Activated T-helper 1 cell treated with anti-CD3 and anti-CD28 coated beads, Interleukin-12 subunit alpha, Interleukin-12 subunit beta, Interleukin-2, Interleukin-4 antibody, amounts not matched to agents 30 ng/mL and 10 ng/mL and 1 ng/mL, durations not matched to agents 14 hours and 24 hours and 36 hours (primary cell): Measurements from ENCODE around the gene GRM7. TPM values are rescaled to one million over a fixed set of nuclear protein-coding genes. Genes with fewer than 3 reads are reported as not detected.

Source experiments
- DNase-seq: peaks from one replicate; pipeline ENCODE4 v3.0.0; 2021; ENCODE audit warnings: low spot score
- H3K27ac Mint-ChIP-seq: one replicate; pipeline ENCODE4 v1.8.0; 2021; ENCODE audit warnings: mild to moderate bottlenecking, mixed read lengths
- H3K27me3 Mint-ChIP-seq: one replicate; pipeline ENCODE4 v1.8.0; 2022; ENCODE audit warnings: mild to moderate bottlenecking, moderate library complexity, mixed read lengths; ENCODE audit not compliant: insufficient read depth
- H3K36me3 Mint-ChIP-seq: one replicate; pipeline ENCODE4 v1.8.0; 2021; ENCODE audit warnings: low read depth, mixed read lengths
- H3K4me1 Mint-ChIP-seq: one replicate; pipeline ENCODE4 v1.8.0; 2021; ENCODE audit warnings: low read depth, mixed read lengths
- H3K4me3 Mint-ChIP-seq: one replicate; pipeline ENCODE4 v1.8.0; 2021; ENCODE audit warnings: mild to moderate bottlenecking, moderate library complexity, mixed read lengths
- H3K9me3 Mint-ChIP-seq: one replicate; pipeline ENCODE4 v1.8.0; 2021; ENCODE audit warnings: mixed read lengths
- intact Hi-C: fragments of 100-400 bp; cut with micrococcal nuclease; formaldehyde crosslinking; loops from one replicate; pipeline ENCODE4 v1.15.1; 2024
- total RNA-seq: library from RNA; stranded (reverse); gene quantifications from 2 replicates; pipeline ENCODE4 v1.2.3, GENCODE V29; 2022

Gene GRM7
- total RNA-seq, 1 donor from 2014 or later = not detected

DNA sequence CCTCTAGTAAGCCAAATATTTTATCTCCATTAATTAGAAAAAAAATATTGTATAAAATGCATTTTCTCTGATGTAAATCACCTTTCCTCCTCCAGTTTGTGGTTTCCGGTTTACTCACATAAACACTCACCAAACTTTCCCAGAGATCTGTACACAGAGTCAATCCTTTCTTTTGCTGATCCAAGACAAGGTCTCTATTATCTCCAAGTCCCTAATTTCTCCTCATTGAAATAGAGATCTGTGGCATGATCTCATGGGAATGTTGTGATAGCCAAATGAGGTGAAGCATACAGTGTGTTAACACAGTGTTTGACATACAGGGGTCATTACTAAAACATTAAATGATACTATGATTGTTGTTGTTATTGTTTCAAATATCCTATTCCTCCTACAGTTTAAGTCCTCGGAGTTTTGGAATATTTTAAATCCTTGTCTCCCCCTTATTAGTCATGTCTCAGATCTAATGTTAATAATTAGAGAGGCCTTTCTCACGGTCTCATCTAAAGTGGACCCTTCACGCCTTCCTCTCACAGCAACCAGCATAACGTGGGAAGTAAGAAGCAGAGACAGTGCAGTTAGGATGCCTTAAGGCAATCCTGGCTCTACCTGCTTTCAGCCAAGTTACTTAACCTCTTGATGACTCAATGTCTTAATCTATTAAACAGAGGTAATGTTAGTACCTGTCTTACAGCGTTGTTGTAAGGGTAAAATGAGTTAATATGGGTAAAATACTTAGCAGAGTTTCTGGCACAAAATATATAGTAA is 333.3 kb downstream of the GRM7 start:
- intact Hi-C loops = no loop called here
- Mint-ChIP-seq H3K27me3 (no peaks in the 10 kb centered on the region), H3K4me1 (no peaks in the 10 kb centered on the region), H3K27ac (no peak overlapping the region), H3K4me3 (no peak overlapping the region), H3K9me3 (no peaks in the 10 kb centered on the region), H3K36me3 (no peaks in the 10 kb centered on the region)
- DNase-seq = no peak

DNA sequence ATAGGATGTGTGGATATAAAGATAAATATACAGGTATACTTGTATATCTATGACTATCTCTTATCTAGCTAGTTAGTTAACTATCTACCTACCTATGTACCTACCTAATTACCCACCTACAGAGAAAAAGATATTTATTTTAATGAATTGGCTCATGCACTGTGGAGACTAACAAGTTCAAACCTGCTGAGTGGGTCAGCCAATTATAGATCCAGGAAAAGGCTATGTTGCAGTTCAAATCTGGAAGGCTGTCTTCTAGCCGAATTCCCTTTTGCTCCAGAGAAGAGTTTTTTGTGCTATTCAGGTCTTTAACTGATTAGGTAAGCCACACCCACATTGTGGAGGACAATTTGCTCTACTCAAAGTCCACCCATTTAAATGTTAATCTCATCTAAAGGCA is 335.0 kb downstream of the GRM7 start:
- Mint-ChIP-seq H3K27ac (no peak overlapping the region), H3K4me1 (no peaks in the 10 kb centered on the region), H3K27me3 (no peaks in the 10 kb centered on the region), H3K36me3 (no peaks in the 10 kb centered on the region), H3K4me3 (no peak overlapping the region), H3K9me3 (no peaks in the 10 kb centered on the region)
- intact Hi-C loops = no loop called here
- DNase-seq = no peak

DNA sequence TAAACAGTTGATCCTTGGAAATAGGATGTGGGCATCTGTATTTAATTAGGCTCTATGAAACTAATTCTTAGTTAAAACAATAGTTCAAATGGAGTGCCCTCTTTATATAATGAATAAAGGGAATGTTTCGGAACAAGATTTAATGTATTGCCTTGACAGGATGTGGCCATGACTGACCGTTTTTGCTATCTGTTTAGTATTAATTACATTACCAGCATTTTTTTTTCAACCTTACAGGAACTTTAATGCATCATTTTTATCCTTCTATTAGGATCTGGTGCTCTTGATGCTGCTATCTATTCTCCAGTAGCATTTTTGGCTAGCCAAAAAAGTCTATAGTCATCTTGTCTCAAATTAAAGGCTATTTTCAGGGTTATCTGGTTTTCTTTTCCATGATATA is 340.9 kb downstream of the GRM7 start:
- H3K4me1 Mint-ChIP-seq = no peaks in the 10 kb centered on the region
- no peaks in the 10 kb centered on the region for H3K27me3 Mint-ChIP-seq
- H3K36me3 Mint-ChIP-seq = no peaks in the 10 kb centered on the region
- DNase-seq = no peak
- intact Hi-C loops = no loop called here
- no peak overlapping the region for H3K27ac Mint-ChIP-seq
- H3K9me3 Mint-ChIP-seq = peaks cover 4% of the 10 kb centered on the region
- H3K4me3 Mint-ChIP-seq = no peak overlapping the region

DNA sequence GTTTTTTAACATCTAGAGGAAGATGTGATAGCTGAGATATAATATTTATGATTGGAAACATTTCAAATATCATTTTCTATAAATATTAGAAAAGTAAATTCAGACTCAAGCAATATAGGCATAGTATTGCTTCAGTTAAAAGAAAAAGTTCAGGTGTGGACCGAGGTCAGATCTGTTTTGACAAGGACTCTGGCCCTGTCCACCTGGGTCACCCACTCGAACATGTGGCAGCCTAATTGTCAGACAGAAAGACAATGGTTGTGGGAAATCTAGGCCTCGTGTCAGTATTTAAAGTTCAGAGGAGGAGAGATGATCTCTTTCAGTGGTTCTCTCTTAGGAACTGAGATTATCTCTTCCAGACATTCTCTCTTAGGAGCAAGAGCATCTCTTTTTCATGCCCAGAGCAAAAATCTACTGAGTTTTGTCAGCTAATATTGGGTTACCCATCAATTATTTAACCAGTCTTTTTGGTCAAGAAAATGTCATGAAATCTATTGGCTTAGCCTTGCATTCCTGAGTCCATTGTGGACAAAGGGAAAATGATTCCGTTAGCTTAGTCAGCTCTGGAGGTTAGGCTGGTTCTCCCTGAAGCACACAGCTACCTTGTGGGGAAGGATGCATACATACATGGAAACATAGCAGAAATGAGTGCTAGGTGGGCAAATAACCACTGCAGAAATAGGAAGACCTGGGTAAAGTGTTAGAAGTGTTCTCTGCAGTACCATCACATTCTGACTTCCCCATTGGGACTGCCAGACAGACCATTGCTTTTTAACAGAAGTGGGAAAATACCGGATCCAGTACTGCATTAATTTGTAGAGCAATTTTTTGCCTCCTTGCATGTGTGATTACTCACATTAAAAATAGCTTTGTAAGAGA is 343.3 kb downstream of the GRM7 start:
- no peak overlapping the region for H3K27ac Mint-ChIP-seq
- H3K4me3 Mint-ChIP-seq = no peak overlapping the region
- no peaks in the 10 kb centered on the region for H3K36me3 Mint-ChIP-seq
- no peaks in the 10 kb centered on the region for H3K27me3 Mint-ChIP-seq
- no peaks in the 10 kb centered on the region for H3K4me1 Mint-ChIP-seq
- peaks cover 9% of the 10 kb centered on the region for H3K9me3 Mint-ChIP-seq
- intact Hi-C loops = no loop called here
- no peak for DNase-seq

DNA sequence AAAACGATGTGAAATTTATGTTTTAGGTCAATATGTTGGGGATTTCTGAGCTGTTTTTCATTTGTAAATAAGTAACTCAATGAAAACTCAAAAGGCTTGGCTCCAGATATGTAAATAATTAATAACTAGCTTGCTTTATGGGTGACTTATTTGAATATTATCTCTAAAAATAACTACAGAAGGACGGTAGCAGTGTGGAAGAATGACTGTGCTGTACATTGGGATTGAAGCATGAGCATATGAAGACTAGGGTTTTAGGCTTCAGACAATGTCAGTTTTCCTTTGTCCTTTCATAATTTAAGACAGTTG is 343.9 kb downstream of the GRM7 start:
- intact Hi-C loops = no loop called here

DNA sequence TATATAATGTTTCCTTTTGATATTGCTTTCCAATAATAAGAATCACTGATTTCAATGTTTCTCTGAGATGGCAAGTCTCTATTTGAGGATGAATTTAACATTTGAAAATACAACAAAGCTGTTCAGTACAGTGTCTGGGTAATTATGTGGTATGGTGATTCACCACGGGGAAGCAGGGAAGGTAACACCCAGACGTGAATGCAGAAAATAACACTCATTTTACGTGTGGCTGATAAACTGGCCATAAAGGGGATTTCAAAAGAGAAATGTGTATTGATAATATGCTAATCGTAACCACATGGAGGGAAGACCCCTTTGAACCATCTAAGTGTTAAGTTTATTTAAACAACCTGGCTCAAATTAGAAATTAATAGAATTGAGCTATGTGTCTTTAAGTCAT is 344.6 kb downstream of the GRM7 start:
- no peaks in the 10 kb centered on the region for H3K27me3 Mint-ChIP-seq
- no peak for DNase-seq
- peaks cover 9% of the 10 kb centered on the region for H3K9me3 Mint-ChIP-seq
- no peaks in the 10 kb centered on the region for H3K36me3 Mint-ChIP-seq
- H3K4me3 Mint-ChIP-seq = no peak overlapping the region
- intact Hi-C loops = no loop called here
- H3K27ac Mint-ChIP-seq = no peak overlapping the region
- H3K4me1 Mint-ChIP-seq = no peaks in the 10 kb centered on the region

More for the DNA sequence above, 343.9 kb downstream of the GRM7 start:
- DNase-seq = no peak
- Mint-ChIP-seq H3K9me3 (peaks cover 9% of the 10 kb centered on the region), H3K4me1 (no peaks in the 10 kb centered on the region), H3K27me3 (no peaks in the 10 kb centered on the region), H3K27ac (no peak overlapping the region), H3K36me3 (no peaks in the 10 kb centered on the region), H3K4me3 (no peak overlapping the region)

DNA sequence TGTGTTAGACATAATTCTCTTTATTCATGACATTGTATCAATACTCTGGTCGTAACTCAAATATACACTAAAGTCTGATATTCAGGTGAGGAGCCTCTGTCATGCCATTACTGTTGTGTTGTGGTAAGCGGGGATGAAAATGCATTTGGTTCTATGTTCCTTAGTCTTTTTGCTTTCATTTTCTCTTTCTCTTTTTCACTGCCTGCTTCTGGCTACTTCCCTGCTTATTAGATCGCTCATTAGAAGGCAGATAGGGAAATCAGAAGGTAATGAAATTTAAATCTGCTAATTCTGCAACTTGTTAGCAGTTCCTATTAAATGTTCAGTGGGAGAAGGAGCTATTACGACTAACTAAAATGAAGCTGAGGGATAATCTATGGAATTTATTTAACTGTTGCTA is 345.0 kb downstream of the GRM7 start:
- Mint-ChIP-seq H3K27me3 (no peaks in the 10 kb centered on the region), H3K36me3 (no peaks in the 10 kb centered on the region), H3K9me3 (peaks cover 9% of the 10 kb centered on the region), H3K4me1 (no peaks in the 10 kb centered on the region), H3K27ac (no peak overlapping the region), H3K4me3 (no peak overlapping the region)
- intact Hi-C loops = no loop called here
- DNase-seq = no peak

DNA sequence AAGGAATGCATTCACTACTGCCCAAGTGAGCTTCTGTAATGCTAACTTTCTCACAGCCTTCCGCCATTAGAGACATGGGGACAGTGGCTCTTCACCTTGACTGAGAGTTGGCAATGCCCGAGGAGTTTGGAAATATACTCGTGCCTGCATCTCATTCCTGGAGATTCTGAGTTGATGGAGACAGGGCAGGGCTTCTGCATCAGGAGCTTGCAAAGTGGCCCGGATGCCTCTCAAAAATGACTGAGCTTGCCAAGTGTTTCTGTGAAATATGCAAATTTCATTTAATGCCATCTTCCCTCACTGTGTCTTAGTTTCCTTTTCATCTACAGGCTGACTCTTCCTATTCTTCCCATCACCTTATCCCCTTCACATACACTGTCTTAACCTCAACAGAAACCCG is 346.2 kb downstream of the GRM7 start:
- intact Hi-C loops = no loop called here
- Mint-ChIP-seq H3K36me3 (no peaks in the 10 kb centered on the region), H3K27ac (no peak overlapping the region), H3K27me3 (no peaks in the 10 kb centered on the region), H3K4me3 (no peak overlapping the region), H3K9me3 (peaks cover 9% of the 10 kb centered on the region), H3K4me1 (no peaks in the 10 kb centered on the region)
- no peak for DNase-seq

DNA sequence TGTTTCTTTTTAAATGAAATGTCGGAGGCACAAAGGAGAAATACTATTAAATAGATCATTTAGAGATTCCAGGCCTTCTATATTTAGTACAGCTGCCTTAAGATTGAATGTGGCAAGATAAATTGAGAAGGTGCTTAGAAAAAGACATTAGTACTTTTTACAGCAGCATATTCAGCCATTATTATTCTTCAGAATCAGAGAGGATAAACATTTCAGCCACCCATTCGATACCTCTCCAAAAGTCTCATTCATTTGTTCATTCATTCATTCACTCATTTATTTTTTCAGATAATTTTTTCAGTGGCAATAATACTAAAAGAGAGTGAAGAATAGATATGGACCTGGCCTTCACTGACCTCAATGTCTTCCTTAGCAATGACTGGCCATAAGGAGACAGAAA is 347.0 kb downstream of the GRM7 start:
- H3K36me3 Mint-ChIP-seq = no peaks in the 10 kb centered on the region
- H3K4me1 Mint-ChIP-seq = no peaks in the 10 kb centered on the region
- H3K27me3 Mint-ChIP-seq = no peaks in the 10 kb centered on the region
- no peak overlapping the region for H3K4me3 Mint-ChIP-seq
- intact Hi-C loops = no loop called here
- H3K27ac Mint-ChIP-seq = no peak overlapping the region
- DNase-seq = no peak
- peaks cover 8% of the 10 kb centered on the region for H3K9me3 Mint-ChIP-seq

DNA sequence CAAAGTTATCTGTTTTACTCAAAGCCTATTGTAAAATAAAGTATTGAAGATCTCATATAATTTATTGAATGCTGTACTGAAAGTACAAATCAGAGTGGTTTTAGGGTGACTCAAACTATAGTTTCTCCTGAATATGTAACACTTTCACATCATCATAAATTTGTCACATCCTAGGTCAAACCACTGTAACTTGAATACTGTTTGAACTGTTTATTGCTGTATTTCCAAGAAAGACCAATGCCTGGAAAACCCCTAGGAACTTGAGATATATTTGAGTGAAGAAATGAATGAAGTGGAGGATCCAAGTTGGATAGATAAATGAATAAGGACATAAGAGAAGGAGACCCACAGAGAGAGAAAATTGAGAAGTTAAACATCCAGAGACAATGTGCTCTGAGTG is 348.2 kb downstream of the GRM7 start:
- no peak for DNase-seq
- intact Hi-C loops = no loop called here
- Mint-ChIP-seq H3K36me3 (no peaks in the 10 kb centered on the region), H3K9me3 (peaks cover 5% of the 10 kb centered on the region), H3K27me3 (no peaks in the 10 kb centered on the region), H3K4me3 (no peak overlapping the region), H3K4me1 (no peaks in the 10 kb centered on the region), H3K27ac (no peak overlapping the region)

DNA sequence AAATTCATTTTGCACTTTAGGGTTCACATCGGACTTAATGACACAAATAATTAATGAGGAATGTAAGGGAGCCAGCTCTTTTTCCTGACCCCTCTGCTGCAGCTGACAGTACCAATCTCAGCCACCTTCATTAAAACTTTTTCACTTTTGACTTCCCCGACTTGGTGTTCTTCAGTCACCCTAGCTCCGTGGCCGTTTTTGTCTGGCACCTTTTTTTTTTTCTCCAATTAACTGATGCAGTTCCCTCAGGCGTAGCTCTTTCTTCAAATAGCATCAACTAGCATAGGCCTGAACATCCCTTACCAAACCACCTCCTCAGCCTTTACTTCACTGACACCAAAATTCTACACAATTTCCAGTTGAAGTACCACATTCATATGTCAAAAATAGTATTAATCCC is 350.8 kb downstream of the GRM7 start:
- no peak for DNase-seq
- Mint-ChIP-seq H3K4me3 (no peak overlapping the region), H3K4me1 (no peaks in the 10 kb centered on the region), H3K36me3 (no peaks in the 10 kb centered on the region), H3K9me3 (peaks cover 5% of the 10 kb centered on the region), H3K27ac (no peak overlapping the region), H3K27me3 (no peaks in the 10 kb centered on the region)
- intact Hi-C loops = no loop called here

DNA sequence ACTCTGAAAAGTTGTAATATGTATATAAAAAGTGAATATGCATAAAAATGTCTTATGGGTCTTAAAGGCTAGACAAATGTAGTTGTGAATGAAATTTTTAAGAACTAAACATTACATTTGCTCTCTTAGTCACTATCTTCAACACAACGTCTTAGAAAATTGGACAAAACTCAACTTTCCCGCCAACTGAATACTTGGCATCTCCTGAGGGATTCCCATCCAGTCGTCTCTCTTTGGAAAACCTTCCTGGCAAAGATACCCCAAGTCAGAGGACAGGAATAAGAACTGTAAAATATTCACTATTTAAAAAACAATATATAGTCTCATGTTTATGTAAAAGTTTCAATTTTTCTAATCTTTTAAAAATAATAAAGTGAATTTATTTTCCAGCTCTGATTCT is 354.8 kb downstream of the GRM7 start:
- Mint-ChIP-seq H3K36me3 (no peaks in the 10 kb centered on the region), H3K9me3 (no peaks in the 10 kb centered on the region), H3K27ac (no peak overlapping the region), H3K4me3 (no peak overlapping the region), H3K27me3 (no peaks in the 10 kb centered on the region), H3K4me1 (no peaks in the 10 kb centered on the region)
- DNase-seq = no peak
- intact Hi-C loops = no loop called here

DNA sequence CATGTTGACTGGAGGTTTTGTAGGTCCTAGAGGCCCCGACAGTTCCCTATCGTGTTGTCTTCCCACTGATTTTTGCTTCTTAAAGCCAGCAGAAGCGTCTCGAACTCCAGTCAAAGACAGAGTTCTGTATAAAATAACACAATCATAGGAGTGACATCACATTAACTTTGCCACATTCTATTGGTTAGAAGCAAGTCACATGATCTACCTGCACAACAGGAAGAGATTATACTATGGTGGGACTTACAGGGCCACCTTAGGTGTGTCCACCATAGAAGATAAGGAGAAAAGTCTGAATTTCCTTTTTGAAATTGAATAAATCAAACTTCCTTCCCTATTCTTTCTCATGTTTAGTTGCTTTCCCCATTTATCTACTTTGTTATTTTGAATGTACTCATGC is 365.5 kb downstream of the GRM7 start:
- Mint-ChIP-seq H3K27ac (no peak overlapping the region), H3K9me3 (peaks cover 4% of the 10 kb centered on the region), H3K27me3 (no peaks in the 10 kb centered on the region), H3K36me3 (no peaks in the 10 kb centered on the region), H3K4me1 (no peaks in the 10 kb centered on the region), H3K4me3 (no peak overlapping the region)
- no peak for DNase-seq
- intact Hi-C loops = no loop called here
